Measurements from ENCODE around the gene UCN2. TPM values are rescaled to one million over a fixed set of nuclear protein-coding genes. Genes with fewer than 3 reads are reported as not detected.

Gene UCN2
- total RNA-seq, result 6.0 and 8.5 TPM in 2 replicates

DNA sequence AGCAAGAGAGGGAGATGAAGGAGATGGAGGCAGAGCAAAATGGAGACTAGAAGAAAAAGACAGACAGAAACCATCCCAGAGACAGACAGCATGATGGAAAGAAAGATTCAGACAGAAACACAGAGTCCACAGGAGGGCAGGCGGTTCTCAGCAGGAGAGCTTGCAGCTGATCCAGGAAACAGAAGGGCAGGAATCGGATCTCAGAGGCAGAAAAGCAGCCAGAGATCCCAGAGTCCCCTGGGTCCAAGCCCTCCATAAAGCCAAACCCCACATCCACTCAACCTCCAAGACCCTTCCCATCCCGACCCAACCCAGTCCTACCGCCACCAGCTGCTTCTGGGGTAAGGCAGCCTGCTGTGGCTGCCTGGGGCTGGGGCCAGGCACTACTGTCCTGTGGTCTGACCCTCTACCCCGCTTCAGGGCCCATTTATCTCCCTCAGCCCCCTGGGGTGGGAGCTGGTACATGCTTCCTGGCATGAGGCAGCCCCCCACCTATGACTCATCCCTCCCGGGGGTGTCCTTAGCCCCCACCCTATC lies at the start of gene UCN2:
Gene UCN2 (minus strand): TSS at position 400 of the 537 bp plus-strand sequence. CDS start 657 bp downstream, outside the sequence.

DNA sequence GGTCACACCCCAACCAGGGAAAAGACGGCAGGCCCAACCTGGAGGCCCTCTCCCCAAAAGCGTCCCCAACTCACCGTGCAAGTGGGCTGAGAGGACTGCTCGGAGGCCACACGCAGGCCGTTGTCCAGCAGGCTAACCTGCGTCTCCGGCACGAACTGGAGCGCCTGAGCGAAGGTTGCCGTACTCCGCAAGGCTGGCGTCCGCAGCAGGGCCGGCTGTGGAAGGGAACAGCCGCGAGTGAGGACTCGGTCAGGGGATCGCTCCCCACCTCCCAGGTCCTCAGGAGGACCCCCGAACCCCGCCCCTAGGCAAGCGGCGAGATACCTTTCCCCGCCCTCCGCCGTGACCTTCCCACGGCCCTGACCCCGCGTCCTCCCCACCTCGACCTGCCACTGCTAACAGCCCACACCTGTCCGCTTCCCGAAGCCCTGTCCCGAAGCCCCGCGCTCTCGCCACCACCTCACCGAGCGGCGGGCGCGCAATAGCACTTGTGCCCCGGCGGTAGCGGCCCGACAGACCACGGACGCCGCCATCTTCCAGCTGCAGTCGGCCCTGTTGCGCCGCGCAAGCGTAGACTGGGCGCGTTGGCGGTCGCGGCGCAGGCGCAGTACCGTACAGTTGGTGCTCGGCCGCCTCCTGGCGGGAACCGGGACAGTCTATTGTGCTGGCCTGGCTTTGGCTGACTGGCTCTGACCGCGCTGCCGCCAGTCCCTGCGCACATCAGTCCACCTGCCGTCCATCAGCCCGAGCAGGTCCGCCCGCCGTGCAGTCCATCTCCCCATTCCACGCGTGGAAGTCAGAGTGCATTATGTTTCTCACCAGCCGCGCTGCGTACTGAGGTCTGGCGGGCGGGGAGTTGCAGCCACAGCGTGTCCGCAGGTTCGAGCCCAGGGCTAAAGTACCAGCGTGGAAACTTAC lies 45.8 kb upstream of the UCN2 start, which contains the start of gene UQCRC1:
Gene UQCRC1 (minus strand): TSS at position 559 of the 918 bp plus-strand sequence. CDS start 26 bp downstream, at position 533.

DNA sequence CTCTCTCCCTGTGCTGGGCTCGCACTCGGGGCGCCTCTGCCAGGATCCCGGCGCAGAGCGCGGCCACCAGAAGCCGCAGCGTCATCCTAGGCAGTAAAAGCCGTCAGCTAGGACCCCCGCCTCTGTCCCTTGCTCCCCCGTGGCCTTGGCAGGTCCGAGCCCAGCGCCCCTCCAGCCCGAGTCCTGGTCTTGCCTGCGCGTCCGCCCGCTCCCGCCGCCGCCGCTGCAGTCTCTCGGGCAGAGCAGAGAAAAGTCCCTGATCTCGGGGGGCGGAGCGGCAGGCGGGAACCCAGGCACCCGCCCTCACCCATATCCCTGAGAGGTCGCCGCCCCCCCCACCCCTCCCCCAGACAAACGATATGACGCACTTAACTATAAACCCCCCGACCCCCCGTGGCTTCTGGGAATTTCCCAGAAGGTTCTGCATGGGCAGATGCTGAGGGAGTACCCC lies 31.5 kb upstream of the UCN2 start, which contains the start of gene COL7A1:
Gene COL7A1 (minus strand): TSS at position 255 of the 451 bp plus-strand sequence. CDS start 170 bp downstream, at position 85.

DNA sequence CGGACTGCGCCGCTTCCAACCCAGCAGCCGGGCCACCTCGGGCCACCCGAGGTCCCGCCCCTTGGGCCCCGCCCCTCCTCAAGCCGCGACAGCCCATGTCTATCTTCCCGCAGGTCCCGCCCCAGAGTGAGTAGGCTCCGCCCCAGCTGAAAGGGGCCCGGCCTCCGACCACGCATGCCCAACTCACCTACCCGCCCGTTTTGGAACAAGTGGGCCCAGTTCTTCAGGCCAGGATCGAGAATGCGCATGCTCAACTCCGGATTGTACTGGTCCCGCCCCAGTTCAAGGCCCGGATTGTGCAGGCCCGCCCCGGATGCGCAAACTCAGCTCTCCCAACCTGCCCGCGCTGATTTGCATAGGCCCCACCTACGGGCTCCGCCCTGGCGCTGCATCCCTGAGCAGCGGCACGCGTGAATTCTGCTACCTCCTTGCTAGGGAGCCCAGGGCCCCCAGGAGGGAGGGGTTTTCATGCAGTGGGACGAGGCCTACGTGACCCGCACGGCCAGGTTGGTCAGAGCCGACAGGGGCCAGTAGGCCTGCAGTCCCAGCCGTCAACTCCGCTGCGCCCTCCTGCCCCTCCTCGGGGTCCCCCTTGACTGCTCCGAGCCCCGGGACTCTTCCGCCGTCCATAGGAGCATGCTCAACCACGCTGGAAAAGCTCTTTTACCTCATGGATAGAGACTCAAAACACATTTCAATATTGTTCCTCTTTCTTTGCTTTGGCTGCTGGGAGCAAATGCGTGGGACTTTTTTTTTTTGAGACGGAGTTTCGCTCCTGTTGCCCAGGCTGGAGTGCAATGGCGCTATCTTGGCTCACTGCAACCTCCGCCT lies 6.6 kb downstream of the UCN2 start, which contains the start of gene PFKFB4:
Gene PFKFB4 (minus strand): TSS at position 8 of the 831 bp plus-strand sequence. CDS start 26 bp downstream, outside the sequence.

Other genes with a start within 250 kb of the UCN2 start
- gene SPINK8, start 230.1 kb downstream of the UCN2 start, total RNA-seq, result not detected in 2 replicates
- not detected in 2 replicates for gene FBXW12, start 191.6 kb downstream of the UCN2 start, total RNA-seq
- 74.7 and 103 TPM in 2 replicates for gene PLXNB1, start 133.7 kb downstream of the UCN2 start, total RNA-seq
- gene CCDC51, start 123.7 kb downstream of the UCN2 start, total RNA-seq, result 38.1 and 86.5 TPM in 2 replicates
- gene TMA7, start 123.5 kb downstream of the UCN2 start, total RNA-seq, result 153 and 213 TPM in 2 replicates
- gene ATRIP, start 117.0 kb downstream of the UCN2 start, total RNA-seq, result 3.4 and 7.0 TPM in 2 replicates
- 86.5 and 110 TPM in 2 replicates for gene SHISA5, start 59.6 kb downstream of the UCN2 start, total RNA-seq
- 9.6 and 35.9 TPM in 2 replicates for gene PFKFB4, start 7.0 kb downstream of the UCN2 start, total RNA-seq
- 124 and 273 TPM in 2 replicates for gene COL7A1, start 31.5 kb upstream of the UCN2 start, total RNA-seq
- gene UQCRC1, start 45.9 kb upstream of the UCN2 start, total RNA-seq, result 525 and 769 TPM in 2 replicates
- not detected in 2 replicates for gene TMEM89, start 58.0 kb upstream of the UCN2 start, total RNA-seq
- 37.5 and 38.6 TPM in 2 replicates for gene SLC26A6, start 71.7 kb upstream of the UCN2 start, total RNA-seq
- 1.4 and 3.4 TPM in 2 replicates for gene CELSR3, start 99.1 kb upstream of the UCN2 start, total RNA-seq
- 7.9 and 11.8 TPM in 2 replicates for gene NCKIPSD, start 122.1 kb upstream of the UCN2 start, total RNA-seq
- gene IP6K2, start 153.4 kb upstream of the UCN2 start, total RNA-seq, result 39.8 and 39.9 TPM in 2 replicates

Data from tracheal epithelial cell (primary cell).